ENCODE data around the gene EML3.
"Not testable (repeated sequence)": the region's sequence is repeated elsewhere in the genome, so short reads cannot be mapped to it uniquely, and the experiment has no call there.

EML3 gene

DNA sequence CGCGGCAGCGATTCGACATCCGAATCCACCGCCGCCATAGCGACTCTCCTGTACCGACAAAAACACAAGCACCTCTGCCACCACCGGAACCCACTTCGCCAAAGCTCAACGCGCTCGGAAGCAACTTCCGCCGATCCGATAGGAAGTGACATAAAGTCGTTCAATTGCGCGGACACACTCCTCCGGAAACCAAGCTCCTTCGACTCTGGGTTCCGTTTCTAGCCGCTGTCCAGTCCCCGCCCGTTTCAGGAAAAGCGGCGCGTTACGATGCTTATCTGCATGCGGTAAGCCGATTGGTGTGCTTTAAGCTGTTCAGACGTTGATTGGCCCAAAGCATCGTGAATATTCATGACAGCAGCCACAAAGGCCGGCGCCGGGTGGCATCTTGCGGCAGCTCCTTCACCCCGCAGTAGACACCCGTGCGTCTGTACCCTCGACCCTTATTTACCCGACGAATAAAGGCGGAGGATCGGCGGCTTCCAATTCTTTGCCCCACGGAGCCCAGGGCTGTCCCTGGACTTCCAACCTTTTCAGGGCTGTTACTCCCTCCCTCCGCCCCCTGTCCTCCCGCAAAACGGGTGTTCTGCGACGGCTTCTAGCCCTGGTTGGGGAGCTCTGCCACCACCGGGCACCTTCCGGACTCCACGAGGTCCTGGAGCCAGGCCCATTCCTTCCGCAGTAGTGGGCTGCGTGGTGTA, 21.0 kb downstream of the EML3 start, which contains the start of gene TUT1:
TSS of gene TUT1 (minus strand) at position 76 of the 698 bp plus-strand sequence. CDS start at position 38, 38 bp downstream.
- Histone ChIP-seq H3K27me3 (ENCODE audit: insufficient read depth, low read depth, severe bottlenecking) (no peaks in the 10 kb centered on the region), H3K4me3 (ENCODE audit: low read depth, low read length) (peak within 1 kb of the TSS; percentile 59), H3K27ac (peak within 1 kb of the TSS; percentile 96), H3K36me3 (peaks cover 56% of the 10 kb centered on the region), H3K9me3 (ENCODE audit: severe bottlenecking) (no peaks in the 10 kb centered on the region)
- DNase-seq, result peak; percentile 97
- TF ChIP-seq, protein P1, sequence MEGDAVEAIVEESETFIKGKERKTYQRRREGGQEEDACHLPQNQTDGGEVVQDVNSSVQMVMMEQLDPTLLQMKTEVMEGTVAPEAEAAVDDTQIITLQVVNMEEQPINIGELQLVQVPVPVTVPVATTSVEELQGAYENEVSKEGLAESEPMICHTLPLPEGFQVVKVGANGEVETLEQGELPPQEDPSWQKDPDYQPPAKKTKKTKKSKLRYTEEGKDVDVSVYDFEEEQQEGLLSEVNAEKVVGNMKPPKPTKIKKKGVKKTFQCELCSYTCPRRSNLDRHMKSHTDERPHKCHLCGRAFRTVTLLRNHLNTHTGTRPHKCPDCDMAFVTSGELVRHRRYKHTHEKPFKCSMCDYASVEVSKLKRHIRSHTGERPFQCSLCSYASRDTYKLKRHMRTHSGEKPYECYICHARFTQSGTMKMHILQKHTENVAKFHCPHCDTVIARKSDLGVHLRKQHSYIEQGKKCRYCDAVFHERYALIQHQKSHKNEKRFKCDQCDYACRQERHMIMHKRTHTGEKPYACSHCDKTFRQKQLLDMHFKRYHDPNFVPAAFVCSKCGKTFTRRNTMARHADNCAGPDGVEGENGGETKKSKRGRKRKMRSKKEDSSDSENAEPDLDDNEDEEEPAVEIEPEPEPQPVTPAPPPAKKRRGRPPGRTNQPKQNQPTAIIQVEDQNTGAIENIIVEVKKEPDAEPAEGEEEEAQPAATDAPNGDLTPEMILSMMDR (IDR thresholded peaks at IDR 0.05; ENCODE audit: low read depth, low read length), result no peak

DNA sequence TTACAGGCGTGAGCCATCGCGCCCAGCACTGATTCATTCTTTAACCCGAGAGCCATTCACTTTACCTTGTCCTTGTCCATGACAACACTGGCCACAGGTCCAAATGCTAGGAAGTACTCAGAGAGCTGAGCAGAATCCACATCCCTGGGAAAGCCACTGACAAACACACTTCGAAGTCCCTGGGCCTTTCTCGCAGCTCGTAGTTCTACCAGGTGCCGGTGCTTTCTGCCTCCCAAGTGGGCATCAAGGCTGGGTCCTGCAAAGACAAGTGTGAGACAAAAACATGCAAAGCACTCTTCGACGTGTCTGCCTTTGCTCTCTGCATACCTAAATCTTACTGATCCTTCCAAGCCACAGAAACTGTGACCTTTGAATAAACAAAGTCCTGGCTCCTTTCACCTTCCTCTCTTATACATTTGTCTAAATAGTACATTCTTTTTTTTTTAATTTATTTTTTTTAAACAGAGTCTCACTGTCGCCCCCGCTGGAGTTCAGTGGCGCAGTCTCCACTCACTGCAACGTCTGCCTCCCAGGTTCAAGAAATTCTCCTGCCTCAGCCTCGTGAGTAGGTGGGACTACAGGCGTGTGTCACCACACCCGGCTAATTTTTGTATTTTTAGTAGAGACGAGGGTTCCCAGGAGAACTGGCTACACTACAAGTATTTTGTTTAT, 23.5 kb downstream of the EML3 start:
- peaks cover 53% of the 10 kb centered on the region for H3K36me3 ChIP-seq
- no peak overlapping the region for H3K27ac ChIP-seq
- TF ChIP-seq, protein P1 (IDR thresholded peaks at IDR 0.05; ENCODE audit: low read depth, low read length), result 0 out of 2 replicates have a peak, but pooled peaks have one; percentile 20
- no peaks in the 10 kb centered on the region for H3K27me3 ChIP-seq (ENCODE audit: insufficient read depth, low read depth, severe bottlenecking)
- no peak for DNase-seq
- H3K4me3 ChIP-seq (ENCODE audit: low read depth, low read length), result no peak overlapping the region
- no peaks in the 10 kb centered on the region for H3K9me3 ChIP-seq (ENCODE audit: severe bottlenecking)

DNA sequence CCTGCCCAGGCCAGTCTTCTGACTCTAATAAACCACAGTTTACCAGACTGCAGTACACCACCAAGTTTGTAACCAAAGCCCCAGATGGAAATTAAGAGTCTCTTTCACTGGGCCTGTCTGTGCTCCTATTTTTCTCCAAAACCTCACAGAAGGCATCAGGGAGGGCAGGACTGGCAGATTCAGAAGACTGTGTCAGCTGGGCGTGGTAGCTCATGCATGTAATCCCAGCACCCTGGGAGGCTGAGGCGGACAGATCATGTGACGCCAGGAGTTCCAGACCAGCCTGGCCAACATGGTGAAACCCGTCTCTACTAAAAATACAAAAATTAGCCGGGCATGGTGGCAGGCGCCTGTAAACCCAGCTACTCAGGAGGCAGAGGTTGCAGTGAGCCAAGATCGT, 27.2 kb downstream of the EML3 start:
- not testable (repeated sequence) for DNase-seq

DNA sequence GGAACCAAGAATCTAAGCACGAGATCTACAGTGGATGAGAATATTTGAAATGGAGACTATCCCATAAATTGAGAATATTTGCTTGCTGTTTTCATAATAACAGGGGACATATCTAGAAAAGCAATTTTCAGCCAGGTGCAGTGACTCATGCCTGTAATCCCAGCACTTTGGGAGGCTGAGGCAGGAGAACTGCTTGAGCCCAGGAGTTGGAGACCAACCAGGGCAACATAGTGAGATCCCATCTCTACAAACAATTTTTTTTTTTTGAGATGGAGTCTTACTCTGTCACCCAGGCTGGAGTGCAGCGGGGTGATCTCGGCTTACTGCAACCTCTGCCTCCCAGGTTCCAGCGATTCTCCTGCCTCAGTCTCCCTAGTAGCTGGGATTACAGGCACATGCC, 30.8 kb downstream of the EML3 start:
- not testable (repeated sequence) for H3K27ac ChIP-seq; H3K9me3 ChIP-seq (ENCODE audit: severe bottlenecking); DNase-seq; H3K27me3 ChIP-seq (ENCODE audit: insufficient read depth, low read depth, severe bottlenecking); H3K4me3 ChIP-seq (ENCODE audit: low read depth, low read length)
- H3K36me3 ChIP-seq, result peaks cover 56% of the 10 kb centered on the region

More for the DNA sequence above, 27.2 kb downstream of the EML3 start:
- not testable (repeated sequence) for H3K27me3 ChIP-seq (ENCODE audit: insufficient read depth, low read depth, severe bottlenecking); H3K27ac ChIP-seq; H3K4me3 ChIP-seq (ENCODE audit: low read depth, low read length); H3K9me3 ChIP-seq (ENCODE audit: severe bottlenecking)
- peaks cover 45% of the 10 kb centered on the region for H3K36me3 ChIP-seq

DNA sequence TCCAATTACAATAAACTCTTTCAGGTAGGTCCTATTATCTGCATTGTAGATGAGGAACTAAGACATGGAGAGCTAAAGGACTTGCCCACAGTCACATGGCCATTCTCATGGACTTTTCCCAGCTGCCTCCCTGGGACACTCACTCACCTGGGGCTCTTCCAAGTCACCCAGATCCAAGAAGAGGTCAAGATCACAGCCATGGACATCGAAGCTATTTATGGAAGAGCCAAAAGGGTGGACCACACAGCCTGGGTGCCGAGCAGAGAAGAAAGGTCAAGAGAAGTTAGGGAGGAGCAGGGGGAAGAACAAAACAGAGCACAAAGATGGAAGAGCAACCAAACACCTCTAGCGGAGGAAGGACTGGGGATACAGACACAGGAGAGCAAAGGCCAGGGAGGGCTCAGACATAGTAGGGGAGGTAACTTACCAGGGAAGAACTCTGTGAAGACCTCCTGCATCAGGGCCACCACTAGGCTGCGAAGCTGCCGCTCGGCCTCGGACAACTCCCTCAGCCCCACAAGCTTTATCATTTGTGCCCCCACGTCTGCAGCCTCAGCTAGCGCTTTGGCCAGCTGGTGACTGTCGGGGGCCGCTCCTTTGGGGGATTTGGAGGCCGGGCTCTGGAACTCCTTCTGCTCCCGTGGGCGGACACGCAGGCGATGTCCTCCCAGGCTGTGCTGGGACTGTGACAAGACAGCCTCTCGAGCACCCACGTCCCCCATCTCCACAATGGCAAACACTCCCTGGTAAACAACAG, 31.4 kb downstream of the EML3 start:
- Histone ChIP-seq H3K9me3 (ENCODE audit: severe bottlenecking) (no peaks in the 10 kb centered on the region), H3K27me3 (ENCODE audit: insufficient read depth, low read depth, severe bottlenecking) (no peaks in the 10 kb centered on the region), H3K36me3 (peaks cover 56% of the 10 kb centered on the region), H3K4me3 (ENCODE audit: low read depth, low read length) (no peak overlapping the region), H3K27ac (no peak overlapping the region)
- TF ChIP-seq, protein P1 (IDR thresholded peaks at IDR 0.05; ENCODE audit: low read depth, low read length), result no peak
- DNase-seq, result no peak

DNA sequence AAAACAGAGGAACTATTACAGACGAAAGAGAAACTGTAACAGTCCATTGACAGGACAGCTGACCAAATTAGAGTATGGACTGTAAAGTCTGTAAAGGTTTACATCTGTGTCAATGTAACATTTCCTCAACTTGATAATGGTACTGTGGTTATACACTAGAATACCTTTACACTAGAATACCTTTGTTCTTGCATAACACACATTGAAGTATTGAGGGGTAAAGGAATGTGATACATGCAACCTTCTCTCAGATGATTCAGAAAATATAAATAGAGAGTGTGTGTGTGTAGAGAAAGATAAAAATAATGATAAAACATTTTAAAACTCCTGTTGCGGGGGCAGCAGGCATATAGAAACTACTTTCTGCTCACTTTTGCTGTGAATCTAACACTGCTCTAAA, 33.3 kb downstream of the EML3 start:
- Histone ChIP-seq H3K4me3 (ENCODE audit: low read depth, low read length) (no peak overlapping the region), H3K9me3 (ENCODE audit: severe bottlenecking) (no peaks in the 10 kb centered on the region), H3K27ac (no peak overlapping the region), H3K36me3 (peaks cover 50% of the 10 kb centered on the region), H3K27me3 (ENCODE audit: insufficient read depth, low read depth, severe bottlenecking) (no peaks in the 10 kb centered on the region)
- no peak for DNase-seq
- TF ChIP-seq, protein P1 (IDR thresholded peaks at IDR 0.05; ENCODE audit: low read depth, low read length), result no peak
